ACC112 (cell line): ENCODE data around the gene ITPR1.

Experiments
- H2AFZ ChIP-seq: fragments of 200-600 bp; sonication (generic); one replicate; pipeline ENCODE4 v1.6.0; 2017; ENCODE audit warnings: antibody characterized with exemption, low read length; ENCODE audit not compliant: unreplicated experiment
- H3K27ac ChIP-seq: fragments of 200-600 bp; sonication (generic); 2 replicates; pipeline ENCODE4 v1.5.1; 2014; ENCODE audit warnings: low read depth, mild to moderate bottlenecking, antibody characterized with exemption, low read length, moderate library complexity
- H3K27me3 ChIP-seq: fragments of 200-600 bp; sonication (generic); 2 replicates; pipeline ENCODE4 v1.6.1; 2014; ENCODE audit warnings: mild to moderate bottlenecking, antibody characterized with exemption, low read length, moderate library complexity, mixed read lengths; ENCODE audit not compliant: insufficient read depth
- H3K36me3 ChIP-seq: fragments of 200-600 bp; sonication (generic); 2 replicates; pipeline ENCODE4 v1.6.1; 2016; ENCODE audit warnings: mild to moderate bottlenecking, antibody characterized with exemption, low read length, moderate library complexity, mixed read lengths; ENCODE audit not compliant: insufficient read depth
- H3K4me1 ChIP-seq: fragments of 200-600 bp; sonication (generic); one replicate; pipeline ENCODE4 v1.6.1; 2016; ENCODE audit warnings: low read length, mixed read lengths; ENCODE audit not compliant: insufficient read depth, unreplicated experiment, control insufficient read depth
- H3K4me3 ChIP-seq: fragments of 200-600 bp; sonication (generic); 2 replicates; pipeline ENCODE4 v1.5.1; 2014; ENCODE audit warnings: mild to moderate bottlenecking, low read depth, low read length
- H3K79me2 ChIP-seq: fragments of 200-600 bp; sonication (generic); one replicate; pipeline ENCODE4 v1.6.0; 2016; ENCODE audit warnings: low read length; ENCODE audit not compliant: control insufficient read depth, unreplicated experiment, insufficient read depth

The ITPR1 gene

GRCh38 chr3:4462369-4463040 lies 30.6 kb upstream of the ITPR1 start:
- Histone ChIP-seq H3K27me3 (no peaks in the 10 kb centered on the region), H3K79me2 (peaks cover 9% of the 10 kb centered on the region), H3K4me1 (peaks cover 2% of the 10 kb centered on the region), H3K36me3 (no peaks in the 10 kb centered on the region), H3K27ac (no peak overlapping the region), H3K4me3 (no peak overlapping the region), H2AFZ (no peak overlapping the region)

GRCh38 chr3:4464576-4464975 lies 28.6 kb upstream of the ITPR1 start:
- peaks cover 9% of the 10 kb centered on the region for H3K79me2 ChIP-seq
- H2AFZ ChIP-seq: no peak overlapping the region
- H3K4me1 ChIP-seq: peaks cover 3% of the 10 kb centered on the region
- no peak overlapping the region for H3K27ac ChIP-seq
- H3K4me3 ChIP-seq: no peak overlapping the region
- H3K36me3 ChIP-seq: no peaks in the 10 kb centered on the region
- no peaks in the 10 kb centered on the region for H3K27me3 ChIP-seq

GRCh38 chr3:4466741-4467521 lies 26.2 kb upstream of the ITPR1 start, which contains the start of gene SUMF1:
Gene SUMF1, minus strand, starts transcription at chr3:4467269. Its CDS starts 24 bp downstream, at chr3:4467245.
- H3K4me3 ChIP-seq: peak within 1 kb of the TSS; percentile 89
- peak within 1 kb of the TSS; percentile 49; the same call in 1 of the 2 replicates for H3K27ac ChIP-seq
- H3K27me3 ChIP-seq: no peaks in the 10 kb centered on the region
- no peaks in the 10 kb centered on the region for H3K36me3 ChIP-seq
- peaks cover 9% of the 10 kb centered on the region for H3K79me2 ChIP-seq
- H3K4me1 ChIP-seq: peaks cover 3% of the 10 kb centered on the region
- peak within 1 kb of the TSS; percentile 95 for H2AFZ ChIP-seq

- peak overlapping the region; percentile 49; the same call in 1 of the 2 replicates for H3K27ac ChIP-seq
- H3K4me1 ChIP-seq: peaks cover 3% of the 10 kb centered on the region
- H3K79me2 ChIP-seq: peaks cover 9% of the 10 kb centered on the region
- H3K4me3 ChIP-seq: peak overlapping the region; percentile 89
- no peaks in the 10 kb centered on the region for H3K27me3 ChIP-seq
- H3K36me3 ChIP-seq: no peaks in the 10 kb centered on the region
- H2AFZ ChIP-seq: peak overlapping the region; percentile 95
Measured at GRCh38 chr3:4467522-4467867, 25.7 kb upstream of the ITPR1 start.

- H3K4me1 ChIP-seq: peaks cover 17% of the 10 kb centered on the region
- no peak overlapping the region for H3K4me3 ChIP-seq
- H3K36me3 ChIP-seq: no peaks in the 10 kb centered on the region
- H3K27ac ChIP-seq: no peak overlapping the region
- H3K27me3 ChIP-seq: no peaks in the 10 kb centered on the region
- no peaks in the 10 kb centered on the region for H3K79me2 ChIP-seq
- H2AFZ ChIP-seq: no peak overlapping the region
Measured at GRCh38 chr3:4471907-4472306, 21.2 kb upstream of the ITPR1 start.

- Histone ChIP-seq H2AFZ (no peak overlapping the region), H3K79me2 (no peaks in the 10 kb centered on the region), H3K27me3 (no peaks in the 10 kb centered on the region), H3K4me3 (no peak overlapping the region), H3K36me3 (no peaks in the 10 kb centered on the region), H3K4me1 (peaks cover 16% of the 10 kb centered on the region), H3K27ac (no peak overlapping the region)
Measured at GRCh38 chr3:4472312-4472711, 20.8 kb upstream of the ITPR1 start.

- Histone ChIP-seq H3K79me2 (no peaks in the 10 kb centered on the region), H2AFZ (no peak overlapping the region), H3K4me1 (peaks cover 14% of the 10 kb centered on the region), H3K36me3 (no peaks in the 10 kb centered on the region), H3K27ac (no peak overlapping the region), H3K4me3 (no peak overlapping the region), H3K27me3 (no peaks in the 10 kb centered on the region)
Measured at GRCh38 chr3:4472766-4473165, 20.4 kb upstream of the ITPR1 start.

GRCh38 chr3:4474683-4475490 lies 18.3 kb upstream of the ITPR1 start:
- Histone ChIP-seq H2AFZ (peak overlapping the region; percentile 70), H3K27me3 (no peaks in the 10 kb centered on the region), H3K4me3 (0 out of 2 replicates have a peak overlapping the region, but pooled peaks have one; percentile 15), H3K27ac (peak overlapping the region; percentile 44; the same call in 1 of the 2 replicates), H3K79me2 (no peaks in the 10 kb centered on the region), H3K36me3 (no peaks in the 10 kb centered on the region), H3K4me1 (peaks cover 14% of the 10 kb centered on the region)

- no peaks in the 10 kb centered on the region for H3K36me3 ChIP-seq
- no peaks in the 10 kb centered on the region for H3K27me3 ChIP-seq
- H3K27ac ChIP-seq: no peak overlapping the region
- H3K79me2 ChIP-seq: no peaks in the 10 kb centered on the region
- no peak overlapping the region for H3K4me3 ChIP-seq
- no peak overlapping the region for H2AFZ ChIP-seq
- peaks cover 14% of the 10 kb centered on the region for H3K4me1 ChIP-seq
Measured at GRCh38 chr3:4475804-4476203, 17.3 kb upstream of the ITPR1 start.

- no peak overlapping the region for H2AFZ ChIP-seq
- no peaks in the 10 kb centered on the region for H3K79me2 ChIP-seq
- H3K27ac ChIP-seq: no peak overlapping the region
- H3K36me3 ChIP-seq: no peaks in the 10 kb centered on the region
- peaks cover 14% of the 10 kb centered on the region for H3K4me1 ChIP-seq
- H3K27me3 ChIP-seq: no peaks in the 10 kb centered on the region
- H3K4me3 ChIP-seq: no peak overlapping the region
Measured at GRCh38 chr3:4476496-4476895, 16.7 kb upstream of the ITPR1 start.
